Pulmonary artery endothelial cell (primary cell): ENCODE measurements around the gene TFAP2E. TPM values are rescaled to one million over a fixed set of nuclear protein-coding genes. Genes with fewer than 3 reads are reported as not detected.
"Not testable (repeated sequence)": the region's sequence is repeated elsewhere in the genome, so short reads cannot be mapped to it uniquely, and the experiment has no call there.

Source experiments
- DNase-seq: peaks from one replicate; pipeline ENCODE4 v3.0.0-alpha.2; 2011; ENCODE audit warnings: low read depth, low spot score
- total RNA-seq: library from RNA; depleted of rRNA; stranded (reverse); fragments of >200 nt; gene quantifications from 2 replicates; pipeline ENCODE4 v1.2.3, GENCODE V29; 2014

Gene TFAP2E
- total RNA-seq, 1 donor from 2014 or later, result 0.07 TPM

- no peak for DNase-seq
Observed at GRCh38 chr1:35572296-35572695, 818 bp upstream of the TFAP2E start.

- no peak for DNase-seq
Observed at GRCh38 chr1:35574125-35574654, 1.1 kb downstream of the TFAP2E start.

GRCh38 chr1:35574655-35575415 lies 1.7 kb downstream of the TFAP2E start:
- no peak for DNase-seq

- no peak for DNase-seq
Observed at GRCh38 chr1:35575416-35575958, 2.4 kb downstream of the TFAP2E start.

- DNase-seq, result no peak
Observed at GRCh38 chr1:35576061-35576765, 3.1 kb downstream of the TFAP2E start.

GRCh38 chr1:35576766-35577070 lies 3.6 kb downstream of the TFAP2E start:
- DNase-seq, result not testable (repeated sequence)

- no peak for DNase-seq
Observed at GRCh38 chr1:35577071-35577998, 4.2 kb downstream of the TFAP2E start.

GRCh38 chr1:35580949-35581388 lies 7.9 kb downstream of the TFAP2E start:
- no peak for DNase-seq

- DNase-seq, result not testable (repeated sequence)
Observed at GRCh38 chr1:35581621-35582020, 8.5 kb downstream of the TFAP2E start.

- no peak for DNase-seq
Observed at GRCh38 chr1:35585281-35585680, 12.2 kb downstream of the TFAP2E start.

- DNase-seq, result not testable (repeated sequence)
Observed at GRCh38 chr1:35585805-35586204, 12.7 kb downstream of the TFAP2E start.

- DNase-seq, result no peak
Observed at GRCh38 chr1:35586808-35587207, 13.7 kb downstream of the TFAP2E start.

- no peak for DNase-seq
Observed at GRCh38 chr1:35587736-35588135, 14.6 kb downstream of the TFAP2E start.

- DNase-seq, result no peak
Observed at GRCh38 chr1:35588197-35588910, 15.2 kb downstream of the TFAP2E start.

GRCh38 chr1:35589516-35590427 lies 16.7 kb downstream of the TFAP2E start:
- no peak for DNase-seq

GRCh38 chr1:35590476-35591040 lies 17.4 kb downstream of the TFAP2E start:
- no peak for DNase-seq

GRCh38 chr1:35591211-35591610 lies 18.1 kb downstream of the TFAP2E start:
- no peak for DNase-seq

- no peak for DNase-seq
Observed at GRCh38 chr1:35592991-35593769, 20.1 kb downstream of the TFAP2E start.
